GM18873 (cell line): ENCODE measurements around the gene CABP7.

Source experiments
- ATAC-seq: cut with Tn5 transposase; IDR thresholded peaks from one replicate; pipeline ENCODE4 v1.9.1; 2021; ENCODE audit warnings: mild to moderate bottlenecking, moderate library complexity, moderate number of reproducible peaks; ENCODE audit not compliant: unreplicated experiment, low FRiP score

The CABP7 gene

DNA sequence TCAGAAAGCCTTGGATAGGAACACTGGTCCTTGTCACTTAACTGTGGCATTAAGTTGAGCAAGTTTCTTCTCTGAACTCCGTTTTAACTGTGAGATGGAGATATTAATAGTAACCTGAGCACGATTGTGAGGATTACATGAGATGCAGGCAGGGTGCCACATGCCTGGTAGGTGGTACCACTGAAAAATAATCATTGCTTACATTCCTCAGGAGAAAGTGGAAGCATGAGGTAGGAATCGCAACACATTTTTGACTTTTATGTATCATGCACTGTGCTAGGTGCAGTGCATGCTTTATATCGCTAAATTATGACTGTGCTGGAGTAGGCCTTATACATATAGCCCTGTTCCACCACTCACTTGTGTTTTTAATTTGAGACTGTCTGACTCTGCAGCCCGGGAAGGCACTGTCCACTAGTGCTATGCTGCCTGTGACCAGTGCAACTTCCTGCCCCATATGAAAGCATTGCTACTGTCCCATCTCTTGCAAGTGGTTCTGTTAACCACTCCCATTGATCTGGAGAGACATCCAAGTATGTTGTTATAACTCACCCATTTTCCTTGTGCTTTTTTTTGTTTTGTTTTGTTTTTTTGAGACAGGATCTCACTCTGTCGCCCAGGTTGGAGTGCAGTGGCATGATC, 48.4 kb downstream of the CABP7 start:
- no peak for ATAC-seq

DNA sequence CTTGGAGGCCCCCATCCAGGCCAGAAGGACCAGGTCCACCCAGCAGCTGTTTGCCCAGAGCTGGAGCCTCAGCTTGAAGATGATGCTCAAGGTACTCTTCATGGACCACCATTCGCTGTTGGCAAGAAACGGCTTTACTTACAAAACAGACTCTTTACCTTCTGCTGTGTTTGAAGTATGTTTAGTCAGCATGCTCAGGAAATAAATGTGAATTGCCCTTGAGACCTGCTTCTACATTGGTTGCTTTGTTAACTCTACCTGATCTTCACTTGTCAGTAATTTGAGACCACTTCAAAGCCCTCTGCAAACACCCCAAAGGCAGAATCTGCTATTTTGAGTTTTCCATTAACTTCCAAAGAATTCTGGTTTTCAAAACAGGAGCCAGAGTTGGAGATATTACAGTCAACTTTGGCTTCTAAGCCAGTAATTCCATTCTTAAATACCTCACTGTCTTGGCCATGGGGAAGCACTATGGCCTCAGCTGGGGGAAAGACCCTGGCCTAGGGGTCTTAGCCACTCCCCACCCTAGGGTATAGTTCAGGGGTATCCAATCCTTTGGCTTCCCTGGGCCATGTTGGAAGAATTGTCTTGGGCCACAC, 50.0 kb downstream of the CABP7 start:
- no peak for ATAC-seq

DNA sequence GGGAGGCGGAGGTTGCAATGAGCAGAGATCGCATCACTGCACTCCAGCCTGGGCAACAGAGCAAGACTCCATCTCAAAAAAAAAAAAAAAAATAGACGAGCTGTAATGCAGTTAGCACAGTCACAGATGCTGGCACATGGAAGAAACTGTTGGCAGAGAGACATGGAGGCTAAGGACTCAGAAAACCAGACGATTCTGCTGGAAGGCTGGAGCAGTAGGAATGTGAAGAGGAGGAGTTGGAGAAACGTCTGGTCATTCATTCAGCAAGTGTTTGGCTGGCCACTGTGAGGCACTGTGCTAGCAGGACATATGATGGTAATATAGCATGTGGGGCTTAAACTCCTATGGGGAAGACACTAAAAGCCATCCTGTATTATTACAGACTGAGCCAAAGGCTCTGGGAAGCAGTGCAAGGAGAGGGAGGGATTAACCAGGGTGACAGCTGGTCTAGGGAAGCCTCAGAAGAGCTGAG, 52.4 kb downstream of the CABP7 start:
- no peak for ATAC-seq

DNA sequence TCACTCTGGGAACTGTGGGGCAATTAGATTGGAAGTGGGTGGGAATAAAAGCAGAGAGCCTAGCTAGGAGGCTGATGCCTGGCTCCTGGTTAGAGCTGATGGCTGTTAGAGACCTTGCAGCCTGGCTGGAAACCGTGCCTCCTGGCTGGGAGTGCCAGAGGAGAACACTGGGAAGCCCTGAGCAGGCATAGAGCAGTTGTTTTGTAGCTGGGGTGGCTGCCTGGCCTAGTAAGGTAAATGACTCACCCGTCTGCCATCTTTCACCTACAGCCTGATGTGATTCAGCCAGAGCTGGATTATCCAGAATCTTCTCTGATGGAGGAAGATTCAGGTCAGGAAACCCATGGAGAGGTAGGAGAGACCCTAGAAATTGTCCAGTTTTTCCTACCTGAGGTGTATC, 53.4 kb downstream of the CABP7 start:
- ATAC-seq = no peak

DNA sequence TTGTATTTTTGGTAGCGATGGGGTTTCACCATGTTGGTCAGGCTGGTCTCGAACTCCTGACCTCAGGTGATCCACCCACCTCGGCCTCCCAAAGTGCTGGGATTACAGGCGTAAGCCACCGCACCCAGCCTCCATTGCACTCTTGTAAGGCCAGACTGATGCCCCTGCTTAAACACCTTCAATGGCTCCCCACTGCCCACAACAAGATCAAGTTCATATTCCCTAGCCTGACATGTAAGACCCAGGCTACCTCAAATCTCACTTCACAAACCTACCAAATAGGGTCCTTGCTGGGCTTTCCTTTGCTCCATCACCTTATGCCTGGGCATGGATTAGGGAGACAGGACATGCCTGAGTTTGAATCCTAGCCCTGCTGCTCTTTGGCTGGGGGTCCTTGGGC, 60.4 kb downstream of the CABP7 start:
- ATAC-seq = no peak

DNA sequence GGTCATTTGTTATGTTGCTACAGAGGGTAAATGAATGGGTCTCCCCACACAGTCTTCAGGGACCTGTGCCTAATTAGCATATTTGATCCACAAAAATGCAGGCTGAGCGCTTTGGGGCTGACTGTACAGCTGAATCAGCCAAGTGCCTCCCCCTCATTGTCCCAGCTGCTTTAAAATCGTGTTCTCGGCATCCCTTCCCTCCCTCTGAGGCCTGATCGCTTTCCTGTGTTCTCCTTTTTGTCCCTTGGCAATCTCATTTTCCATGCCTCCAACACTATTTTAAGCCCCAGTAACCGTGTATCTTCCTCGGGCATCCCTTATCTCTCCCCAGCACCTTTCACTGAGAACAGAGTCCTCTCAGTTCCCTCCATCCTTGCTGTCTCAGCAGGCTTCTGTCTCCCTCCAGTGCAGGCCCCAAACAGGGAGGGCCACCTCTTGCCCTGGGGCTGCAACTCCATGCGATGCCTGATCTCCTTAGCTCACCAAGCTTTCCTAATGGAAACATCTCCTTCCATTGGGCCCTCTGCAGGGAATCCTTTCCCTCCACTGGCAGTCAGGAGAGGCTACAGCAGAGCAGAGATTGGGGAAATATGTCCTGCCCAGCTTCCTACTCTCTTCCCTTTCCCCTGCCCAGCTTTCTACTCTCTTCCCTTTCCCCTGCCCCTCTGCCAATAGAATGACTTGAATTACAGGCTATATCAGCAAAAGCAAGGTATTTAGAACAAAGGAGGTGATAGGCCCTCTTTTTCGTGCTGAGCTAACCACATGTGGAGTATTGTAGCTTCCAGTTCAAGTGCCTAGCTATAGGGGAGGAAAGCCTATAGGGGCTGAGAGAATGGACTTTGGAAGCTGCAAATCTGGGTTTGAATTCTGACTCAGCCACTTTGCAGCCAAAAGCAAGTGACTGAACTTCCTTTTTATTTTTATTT, 61.2 kb downstream of the CABP7 start:
- no peak for ATAC-seq
